Activated gamma-delta T cell treated with Interleukin-2 at 50 U/mL for 16 hours (primary cell): ENCODE results near the gene MAP3K2.
"Not testable (repeated sequence)": the region's sequence is repeated elsewhere in the genome, so short reads cannot be mapped to it uniquely, and the experiment has no call there.

Experiments
- DNase-seq: peaks from one replicate; pipeline ENCODE4 v3.0.0-alpha.2; 2020

Gene MAP3K2

DNA sequence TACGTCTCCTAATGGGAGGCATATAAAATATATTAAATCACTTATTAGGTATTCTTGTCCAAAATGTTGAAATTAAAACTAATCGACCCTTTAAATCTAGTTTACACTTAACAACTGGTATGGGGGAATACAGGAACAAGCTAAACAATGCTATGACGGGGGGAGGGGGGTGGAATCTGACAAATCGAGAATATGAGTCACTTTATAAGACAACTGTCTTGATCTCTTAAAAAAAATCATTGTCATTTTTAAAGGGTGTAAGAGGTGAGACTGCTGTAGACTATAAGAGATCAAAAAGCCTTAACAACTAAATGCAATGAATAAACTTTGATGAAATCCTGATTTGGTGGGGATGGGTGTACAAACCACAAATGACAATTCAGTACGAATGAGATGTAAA lies 6.0 kb downstream of the MAP3K2 start:
- DNase-seq: no peak

- DNase-seq: no peak
These were observed 7.9 kb downstream of the MAP3K2 start for GRCh38 chr2:127379712-127380355.

DNA sequence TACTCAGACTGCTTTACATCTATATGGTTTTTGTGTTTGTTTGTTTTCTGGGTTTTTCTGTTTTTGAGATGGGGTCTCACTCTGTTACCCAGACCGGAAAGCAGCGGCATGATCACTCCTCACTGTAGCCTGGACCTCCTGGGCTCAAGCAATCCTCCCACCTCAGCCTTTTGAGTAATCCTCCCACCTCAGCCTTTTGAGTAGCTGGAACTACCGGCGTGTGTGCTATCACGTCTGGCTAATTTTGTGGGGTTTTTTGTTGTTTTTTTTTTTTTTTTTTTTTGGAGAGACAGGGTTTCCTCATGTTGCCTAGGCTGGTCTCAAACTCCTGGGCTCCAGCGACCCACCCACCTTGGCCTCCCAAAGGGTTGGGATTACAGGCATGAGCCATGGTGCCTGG lies 9.1 kb downstream of the MAP3K2 start:
- no peak for DNase-seq

DNA sequence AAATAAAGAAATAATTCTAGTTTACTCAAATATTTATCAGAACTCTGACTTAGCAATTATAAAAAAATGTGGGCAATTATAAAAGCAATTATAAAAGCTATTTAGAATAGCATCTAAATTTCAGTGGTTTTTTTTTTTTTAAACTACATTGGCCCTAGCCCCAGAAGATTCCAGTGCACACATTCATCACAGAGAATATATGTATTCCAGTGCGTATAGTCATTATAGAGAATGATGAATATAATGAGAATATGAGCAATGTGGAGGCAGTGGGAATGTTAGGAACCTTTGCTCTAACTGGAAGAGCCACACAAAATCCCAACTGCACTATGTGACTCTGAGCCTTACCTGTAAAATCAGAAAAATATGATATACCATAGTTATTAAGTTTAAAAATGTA lies 10.5 kb downstream of the MAP3K2 start:
- DNase-seq: no peak

GRCh38 chr2:127376257-127376656 lies 11.5 kb downstream of the MAP3K2 start:
- DNase-seq: no peak

GRCh38 chr2:127373362-127374083 lies 14.3 kb downstream of the MAP3K2 start:
- no peak for DNase-seq

- no peak for DNase-seq
These were observed 16.7 kb downstream of the MAP3K2 start for GRCh38 chr2:127371037-127371436.

DNA sequence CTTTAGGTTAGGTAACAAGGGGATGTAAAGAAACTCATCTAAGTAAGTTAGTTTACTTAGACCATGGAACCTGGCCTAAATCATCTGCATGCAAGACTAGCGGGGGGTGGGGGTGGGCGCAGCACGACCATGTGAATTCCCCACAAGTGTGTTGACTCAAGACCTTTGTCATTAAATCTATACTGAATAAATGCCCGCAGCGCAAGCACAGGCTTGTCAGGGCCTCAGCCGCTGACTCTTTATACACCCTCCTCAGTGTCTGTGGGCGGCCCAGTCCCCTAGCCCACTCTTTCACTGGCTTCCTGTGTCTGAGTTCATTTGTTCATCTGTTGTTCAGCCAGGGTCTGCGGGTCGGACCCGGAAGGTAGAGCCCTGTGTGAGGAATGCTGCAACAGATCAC lies 17.8 kb downstream of the MAP3K2 start:
- DNase-seq: no peak

DNA sequence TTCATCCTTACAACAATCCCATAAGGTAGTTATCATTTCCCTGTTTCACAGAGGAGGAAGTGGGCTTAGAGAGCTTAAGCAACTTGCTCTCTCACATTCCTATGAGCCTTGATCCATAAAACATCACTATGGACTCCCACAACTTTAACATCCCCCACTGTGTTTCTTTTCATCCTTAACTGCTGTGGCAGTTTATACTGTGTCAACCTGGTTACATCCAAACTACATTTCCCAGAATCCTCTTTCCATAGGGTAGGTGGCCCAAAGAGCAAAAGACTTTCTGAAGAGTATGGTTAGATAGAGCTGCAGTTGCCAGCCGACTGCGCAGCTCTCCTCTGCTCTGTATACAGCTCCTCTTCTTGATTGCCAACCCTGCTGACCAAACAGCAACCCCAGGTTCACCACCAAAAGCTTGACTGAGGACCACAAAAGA lies 22.5 kb downstream of the MAP3K2 start:
- DNase-seq: no peak

DNA sequence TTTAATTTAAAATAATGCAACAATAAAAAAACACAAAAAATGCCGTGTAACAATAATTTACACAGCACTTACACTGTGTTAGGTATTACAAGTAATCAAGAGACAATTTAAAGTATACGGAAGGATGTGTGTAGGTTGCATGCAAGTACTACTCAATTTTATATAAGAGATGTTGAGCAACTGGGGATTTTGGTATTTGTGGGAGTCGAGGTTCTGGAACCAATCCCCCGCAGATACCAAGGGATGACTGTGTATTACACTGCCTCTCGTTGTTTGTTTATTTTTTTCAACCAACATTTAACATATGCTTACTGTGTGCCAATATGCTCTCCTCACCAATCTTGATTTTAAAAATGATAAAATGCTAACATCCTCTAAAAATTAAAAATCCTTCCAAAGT lies 24.8 kb downstream of the MAP3K2 start:
- DNase-seq: no peak

- no peak for DNase-seq
These were observed 25.6 kb downstream of the MAP3K2 start for GRCh38 chr2:127361929-127362885.

DNA sequence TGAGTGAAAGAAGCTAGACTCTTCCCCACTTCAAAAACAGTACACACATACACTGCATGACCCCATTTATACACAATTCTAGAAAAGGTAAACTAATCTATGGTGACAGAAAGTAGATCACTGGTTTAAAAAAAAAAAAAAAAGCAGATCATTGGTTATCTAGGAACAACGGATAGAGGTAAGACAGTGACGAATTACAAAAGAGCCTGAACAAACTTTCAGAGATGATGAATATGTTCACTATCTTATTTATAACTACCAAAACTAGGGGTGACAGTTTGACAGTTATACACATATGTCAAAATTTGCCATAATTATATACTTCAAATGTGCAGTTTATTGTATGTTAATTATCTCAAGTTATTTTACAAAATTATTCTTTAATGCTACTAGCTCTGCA lies 27.5 kb downstream of the MAP3K2 start:
- no peak for DNase-seq

GRCh38 chr2:127359520-127359919 lies 28.3 kb downstream of the MAP3K2 start:
- no peak for DNase-seq

GRCh38 chr2:127358971-127359370 lies 28.8 kb downstream of the MAP3K2 start:
- no peak for DNase-seq

DNA sequence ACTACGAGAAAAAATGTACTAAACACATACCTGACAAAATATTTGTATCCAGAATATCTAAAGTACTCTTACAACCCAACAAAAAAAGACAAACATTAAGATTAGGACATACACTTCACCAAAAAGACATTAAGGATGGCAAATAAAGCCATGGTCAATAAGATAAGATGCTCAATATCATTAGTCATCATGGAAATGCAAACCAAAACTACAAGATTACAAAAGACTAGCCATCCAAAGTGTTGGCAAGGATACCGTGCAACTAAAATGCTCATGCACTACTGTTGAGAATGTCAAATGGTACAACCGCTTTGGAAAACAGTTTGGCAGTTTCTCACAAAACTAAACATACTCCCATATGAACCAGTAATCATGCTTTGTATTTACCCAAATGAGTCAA lies 29.7 kb downstream of the MAP3K2 start:
- DNase-seq: no peak

DNA sequence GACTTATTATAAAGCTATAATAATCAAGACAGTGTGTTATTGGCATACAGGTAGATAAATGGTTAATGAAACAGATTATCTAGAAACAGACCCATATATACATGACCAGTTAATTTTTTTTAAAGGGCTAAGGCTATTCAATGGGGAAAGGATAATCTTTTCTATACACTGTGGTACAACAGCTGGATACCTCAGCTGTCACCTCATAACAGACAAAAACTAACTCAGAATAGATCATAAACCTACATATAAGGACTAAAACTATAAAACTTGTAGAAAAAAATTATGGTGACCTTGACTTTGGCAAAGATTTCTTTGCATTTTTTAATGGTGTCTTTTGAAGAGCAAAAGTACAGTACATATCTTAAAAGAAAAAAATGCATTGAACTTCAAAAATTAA lies 30.2 kb downstream of the MAP3K2 start:
- no peak for DNase-seq

DNA sequence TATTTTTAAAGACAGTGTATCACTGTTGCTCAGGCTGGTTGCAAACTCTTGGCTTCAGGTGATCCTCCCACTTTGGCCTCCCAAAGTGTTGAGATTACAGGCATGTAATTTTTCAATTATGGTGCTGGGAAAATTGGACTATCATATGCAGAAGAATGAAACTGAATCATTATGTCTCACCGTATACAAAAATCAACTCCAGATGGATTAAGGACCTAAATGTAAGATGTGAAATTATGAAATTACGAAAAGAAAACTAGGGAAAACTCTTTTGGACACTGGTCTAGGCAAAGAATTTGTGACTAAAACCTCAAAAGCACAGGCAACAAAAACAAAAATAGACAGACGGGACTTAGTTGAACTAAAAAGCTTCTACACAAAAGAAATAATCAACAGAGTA lies 31.2 kb downstream of the MAP3K2 start:
- DNase-seq: no peak

- DNase-seq: peak; percentile 29
These were observed 32.3 kb downstream of the MAP3K2 start for GRCh38 chr2:127355407-127356008.

DNA sequence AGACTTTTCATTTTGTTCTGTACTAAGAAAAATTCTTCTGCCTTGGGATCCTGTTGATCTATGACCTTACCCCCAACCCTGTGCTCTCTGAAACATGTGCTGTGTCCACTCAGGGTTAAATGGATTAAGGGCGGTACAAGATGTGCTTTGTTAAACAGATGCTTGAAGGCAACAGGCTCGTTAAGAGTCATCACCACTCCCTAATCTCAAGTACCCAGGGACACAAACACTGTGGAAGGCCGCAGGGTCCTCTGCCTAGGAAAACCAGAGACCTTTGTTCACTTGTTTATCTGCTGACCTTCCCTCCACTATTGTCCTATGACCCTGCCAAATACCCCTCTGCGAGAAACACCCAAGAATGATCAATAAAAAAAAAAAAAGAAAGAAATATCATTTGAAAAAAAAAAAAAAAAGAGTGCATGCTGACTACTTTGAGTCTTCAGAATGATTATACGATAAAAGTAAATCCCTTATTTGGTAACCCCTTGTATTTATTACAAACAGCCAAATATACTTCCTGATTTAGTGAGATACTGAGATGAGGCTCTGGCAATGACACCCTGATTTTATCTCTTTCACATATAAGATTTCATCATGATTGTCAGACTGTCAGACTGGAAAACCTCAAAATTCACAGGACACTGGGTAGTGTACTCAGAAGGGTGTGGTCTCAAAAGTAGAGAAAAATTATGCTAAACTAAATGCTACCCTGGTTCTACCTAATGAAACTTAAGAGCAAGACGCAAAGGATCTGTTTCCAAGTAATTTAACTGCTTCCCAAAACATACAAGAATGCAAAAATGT lies 33.7 kb downstream of the MAP3K2 start:
- not testable (repeated sequence) for DNase-seq

DNA sequence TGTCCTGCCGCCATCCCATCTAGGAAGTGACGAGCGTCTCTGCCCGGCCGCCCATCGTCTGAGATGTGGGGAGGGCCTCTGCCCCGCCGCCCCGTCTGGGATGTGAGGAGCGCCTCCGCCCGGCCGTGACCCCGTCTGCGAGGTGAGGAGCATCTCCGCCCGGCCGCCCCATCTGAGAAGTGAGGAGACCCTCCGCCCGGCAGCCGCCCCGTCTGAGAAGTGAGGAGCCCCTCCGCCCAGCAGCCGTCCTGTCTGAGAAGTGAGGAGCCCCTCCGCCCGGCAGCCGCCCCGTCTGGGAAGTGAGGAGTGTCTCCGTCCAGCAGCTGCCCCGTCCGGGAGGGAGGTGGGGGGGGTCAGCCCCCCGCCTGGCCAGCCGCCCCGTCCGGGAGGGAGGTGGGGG lies 34.6 kb downstream of the MAP3K2 start:
- not testable (repeated sequence) for DNase-seq

GRCh38 chr2:127351603-127352002 lies 36.2 kb downstream of the MAP3K2 start:
- DNase-seq: no peak

DNA sequence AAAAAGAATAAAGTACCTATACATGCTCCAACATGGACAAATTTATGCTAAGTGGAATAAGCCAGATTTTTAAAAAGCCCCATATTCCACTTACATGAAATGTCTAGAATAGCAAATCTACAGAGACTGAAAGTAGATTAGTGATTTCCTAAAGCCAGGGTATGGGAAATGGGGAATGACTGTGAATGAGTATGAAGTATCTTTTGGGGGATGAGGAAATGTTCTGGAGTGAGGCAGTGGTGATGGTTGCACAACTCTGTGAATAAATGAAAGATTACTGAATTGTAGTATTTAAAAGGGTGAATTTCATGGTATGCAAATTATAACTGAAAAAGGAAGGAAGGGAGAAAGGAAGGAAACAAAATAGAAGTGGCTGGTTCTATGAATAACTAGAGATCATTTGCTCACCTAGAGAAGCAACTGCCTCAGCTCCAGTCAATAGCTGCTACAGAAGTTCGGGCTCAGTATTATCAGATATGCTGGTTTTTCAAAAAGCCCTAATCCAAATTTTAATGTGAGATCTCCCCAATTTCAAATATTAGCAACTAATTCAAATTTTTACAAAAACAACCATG lies 39.3 kb downstream of the MAP3K2 start:
- DNase-seq: no peak
